Measurements from ENCODE around the gene RHOT2.

The RHOT2 gene

DNA sequence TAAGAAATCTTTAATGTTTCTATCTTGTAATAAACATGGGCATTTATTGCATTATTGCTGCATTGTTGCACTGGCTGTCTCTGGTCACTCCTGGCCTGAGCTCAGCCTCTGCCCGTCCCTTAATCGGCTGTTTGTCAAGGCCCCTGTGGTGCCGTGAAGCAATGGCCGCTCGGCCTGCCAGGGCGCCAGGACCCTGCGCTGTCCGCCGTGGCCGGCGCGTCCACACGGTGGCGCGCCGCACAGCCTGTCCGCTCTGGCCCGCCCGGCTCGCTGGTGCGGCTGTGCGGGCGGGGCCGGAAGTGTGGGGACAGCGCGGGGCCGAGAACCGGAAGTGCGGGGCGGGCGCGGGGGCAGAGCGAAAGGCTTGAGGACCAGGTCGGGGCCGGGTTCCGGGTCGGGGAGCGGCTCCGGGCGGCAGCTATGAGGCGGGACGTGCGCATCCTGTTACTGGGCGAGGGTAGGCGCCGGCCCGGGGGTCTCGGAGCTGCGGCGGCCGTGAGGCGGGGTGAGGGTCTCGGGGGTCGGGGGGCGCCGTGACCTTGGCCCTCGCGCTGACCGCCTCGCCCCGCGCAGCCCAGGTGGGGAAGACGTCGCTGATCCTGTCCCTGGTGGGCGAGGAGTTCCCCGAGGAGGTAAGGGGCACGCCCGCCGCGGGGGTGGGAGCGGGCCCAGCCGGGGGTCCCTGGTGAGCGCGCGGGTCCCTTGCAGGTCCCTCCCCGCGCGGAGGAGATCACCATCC, at the start of gene RHOT2:
Gene RHOT2 (plus strand): TSS at position 353 of the 739 bp plus-strand sequence. CDS start 68 bp downstream, at position 421.
- in situ Hi-C loops (cut with MboI; ENCODE audit: low sequenced_read_pairs) = no loop called here

DNA sequence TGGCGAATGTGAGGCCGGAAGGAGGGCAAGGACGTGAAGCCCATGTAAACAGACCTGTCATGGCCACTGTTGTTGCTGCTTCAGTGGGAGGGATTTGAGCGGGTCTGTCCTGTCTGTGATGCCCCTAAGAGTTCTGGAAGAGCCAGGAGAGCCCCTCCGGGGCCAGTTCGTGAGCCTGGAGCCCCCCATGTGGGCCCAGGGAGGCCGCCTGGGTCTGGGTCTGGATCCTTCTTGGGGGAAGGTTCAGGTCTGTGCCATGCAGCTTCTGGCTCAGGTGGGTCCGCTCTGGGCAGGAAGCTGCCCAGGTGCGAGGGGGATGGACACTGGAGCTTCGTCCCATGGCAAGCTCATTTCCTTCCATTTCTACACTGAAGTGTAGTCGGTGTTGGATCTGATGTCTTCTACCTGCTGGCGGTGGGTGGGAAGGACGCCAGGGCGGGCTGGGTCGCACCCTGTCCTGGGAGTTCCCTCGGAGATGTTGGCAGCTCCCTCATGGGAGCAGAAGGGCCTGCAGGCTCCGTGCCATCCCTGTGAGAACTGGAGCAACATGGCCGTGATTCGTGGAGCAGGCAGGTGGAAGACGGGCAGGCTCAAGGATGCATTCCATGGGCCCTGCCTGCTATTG, 48.3 kb upstream of the RHOT2 start:
- in situ Hi-C loops (cut with MboI; ENCODE audit: low sequenced_read_pairs) = no loop called here

DNA sequence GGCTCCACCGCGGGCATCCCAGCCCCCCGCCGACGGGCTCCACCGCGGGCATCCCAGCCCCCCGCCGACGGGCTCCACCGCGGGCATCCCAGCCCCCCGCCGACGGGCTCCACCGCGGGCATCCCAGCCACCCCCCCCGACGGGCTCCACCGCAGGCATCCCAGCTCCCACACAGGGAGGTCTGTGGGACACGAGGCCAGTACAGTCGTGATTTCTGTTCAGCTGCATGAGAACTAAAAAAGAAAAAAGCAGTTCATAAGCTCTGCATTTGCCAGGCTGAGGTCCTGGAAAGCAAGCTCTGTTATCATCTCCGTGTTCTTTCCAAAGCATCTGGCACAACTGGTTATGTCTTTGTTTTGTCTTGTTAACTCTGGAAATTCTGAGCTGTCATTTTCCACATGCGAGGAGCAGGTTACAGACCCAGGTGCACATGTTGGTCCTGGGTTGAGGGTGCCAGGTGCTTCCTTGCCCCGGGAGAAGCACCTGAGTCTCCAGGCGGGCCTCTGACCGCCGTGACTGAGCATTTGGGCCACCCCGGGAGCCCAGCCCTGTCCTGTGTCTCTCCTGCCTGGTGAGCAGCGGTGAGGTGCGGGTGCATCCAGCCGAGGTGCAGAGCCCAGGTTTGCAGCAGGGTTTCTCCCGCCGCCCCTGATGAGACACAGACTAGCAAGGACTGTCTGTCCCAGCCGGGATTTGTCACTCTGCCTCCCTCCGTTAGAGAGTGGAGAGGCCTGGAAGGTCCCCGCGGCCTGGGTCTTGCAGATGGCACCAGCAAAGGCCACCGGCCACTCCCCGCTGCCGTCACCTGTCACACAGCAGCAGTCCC, 47.0 kb upstream of the RHOT2 start:
- in situ Hi-C loops (cut with MboI; ENCODE audit: low sequenced_read_pairs) = no loop called here

DNA sequence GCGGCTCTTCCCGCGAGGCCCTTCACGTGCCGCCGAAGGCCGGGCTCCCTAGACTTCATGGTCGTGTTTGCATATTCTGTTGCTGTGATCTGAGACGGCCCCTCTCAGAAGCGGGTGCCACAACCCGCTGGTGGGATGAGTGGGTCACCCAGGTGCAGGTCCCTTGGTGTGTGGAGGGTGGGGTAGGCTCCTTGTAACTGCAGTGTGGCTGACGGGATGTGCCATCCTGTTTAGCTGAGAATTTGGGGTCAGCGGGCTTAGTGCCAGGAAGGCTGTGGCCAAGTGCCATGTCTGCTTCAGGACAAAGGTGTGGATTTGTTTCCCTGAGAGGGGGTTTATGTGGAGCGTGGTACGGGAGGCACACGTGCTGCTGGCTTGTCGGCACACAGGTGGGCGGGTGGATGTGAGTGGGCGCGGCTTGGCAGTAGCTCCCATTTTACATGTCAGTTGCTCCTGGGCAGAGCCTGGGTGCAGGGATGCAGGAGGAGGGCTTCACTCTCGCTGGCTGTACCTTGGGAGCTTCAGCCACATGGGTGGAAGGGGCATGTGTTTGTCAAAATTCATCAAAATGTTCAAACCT, 46.3 kb upstream of the RHOT2 start:
- in situ Hi-C loops (cut with MboI; ENCODE audit: low sequenced_read_pairs) = no loop called here

DNA sequence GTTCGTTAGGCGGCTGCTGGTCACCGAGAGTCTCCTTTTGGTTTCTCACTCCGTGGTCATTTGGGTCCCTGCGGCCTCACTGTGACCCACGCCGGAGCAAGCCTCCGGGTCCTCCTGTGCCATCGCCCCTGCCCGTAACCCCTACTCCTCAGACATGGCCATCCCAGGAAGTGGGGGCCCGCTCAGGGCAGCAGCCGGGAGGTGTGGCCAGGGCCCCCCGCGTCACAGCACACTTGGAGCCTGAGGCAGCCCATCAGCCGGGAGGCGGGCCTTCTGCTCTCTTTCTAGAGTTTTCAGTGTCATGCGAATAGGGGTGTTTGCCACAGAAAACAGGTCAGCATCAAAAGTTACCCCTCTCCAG, 45.0 kb upstream of the RHOT2 start:
- in situ Hi-C loops (cut with MboI; ENCODE audit: low sequenced_read_pairs) = no loop called here

DNA sequence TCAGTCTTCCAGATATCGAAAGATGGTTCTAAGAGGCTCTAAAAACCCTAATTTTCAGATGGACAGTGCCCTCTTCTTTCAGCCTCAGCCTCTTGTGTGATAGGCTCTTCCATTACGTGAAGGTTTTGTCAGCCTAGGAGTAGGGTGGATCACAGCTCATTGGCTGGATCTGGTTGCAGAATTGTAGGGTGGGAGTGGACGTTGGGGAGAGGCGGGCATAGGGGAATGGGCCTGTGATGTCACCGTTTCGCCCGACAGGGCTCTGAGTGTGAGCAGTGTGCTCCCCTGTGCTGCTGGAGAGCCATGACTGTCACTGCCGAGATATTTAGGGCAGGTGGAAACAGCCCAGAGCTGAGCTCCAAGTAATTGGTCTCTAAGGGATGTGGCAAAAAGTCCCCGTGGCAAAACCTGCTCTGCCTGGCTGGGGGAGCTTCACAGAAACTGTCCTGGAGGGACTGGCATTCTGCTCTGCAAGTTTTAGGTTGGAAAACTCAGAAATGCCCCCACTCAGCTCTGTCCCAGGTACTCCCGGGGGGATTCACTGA, 43.3 kb upstream of the RHOT2 start:
- in situ Hi-C loops (cut with MboI; ENCODE audit: low sequenced_read_pairs) = no loop called here

- in situ Hi-C loops (cut with MboI; ENCODE audit: low sequenced_read_pairs) = no loop called here
Observed at GRCh38 chr16:625117-625976, 42.6 kb upstream of the RHOT2 start.

DNA sequence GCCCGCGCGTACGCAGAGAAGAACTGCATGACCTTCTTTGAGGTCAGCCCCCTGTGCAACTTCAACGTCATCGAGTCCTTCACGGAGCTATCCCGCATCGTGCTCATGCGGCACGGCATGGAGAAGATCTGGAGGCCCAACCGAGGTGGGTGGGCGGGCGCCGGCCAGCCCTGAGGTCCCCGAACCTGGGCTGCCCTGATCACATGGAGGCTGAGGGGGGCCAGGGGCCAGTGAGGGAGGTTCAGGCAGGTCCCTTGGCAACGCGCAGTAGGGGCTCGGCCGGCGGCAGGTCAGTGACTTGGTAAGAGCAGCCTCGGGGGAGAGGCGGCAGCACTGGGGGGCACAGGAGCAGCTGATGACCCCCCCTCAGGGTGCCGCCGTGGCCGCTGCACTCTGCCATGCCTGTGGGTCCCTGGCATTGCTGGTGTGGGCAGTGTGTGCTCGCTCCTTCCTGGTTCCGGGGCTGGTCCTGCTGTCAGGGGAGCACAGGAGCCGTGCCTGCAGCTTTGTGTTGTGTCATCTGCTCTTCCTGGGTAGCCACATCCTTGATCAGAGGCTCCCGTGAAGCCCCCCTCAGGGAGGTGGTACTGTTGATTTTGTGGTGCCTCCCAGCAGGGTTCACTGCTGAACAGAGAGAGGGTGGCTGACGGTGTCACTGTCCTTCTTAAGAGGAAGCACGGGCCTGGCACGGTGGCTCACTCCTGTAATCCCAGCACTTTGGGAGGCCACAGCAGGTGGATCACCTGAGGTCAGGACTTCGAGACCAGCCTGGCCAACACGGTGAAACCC, 41.8 kb upstream of the RHOT2 start:
- in situ Hi-C loops (cut with MboI; ENCODE audit: low sequenced_read_pairs) = no loop called here

DNA sequence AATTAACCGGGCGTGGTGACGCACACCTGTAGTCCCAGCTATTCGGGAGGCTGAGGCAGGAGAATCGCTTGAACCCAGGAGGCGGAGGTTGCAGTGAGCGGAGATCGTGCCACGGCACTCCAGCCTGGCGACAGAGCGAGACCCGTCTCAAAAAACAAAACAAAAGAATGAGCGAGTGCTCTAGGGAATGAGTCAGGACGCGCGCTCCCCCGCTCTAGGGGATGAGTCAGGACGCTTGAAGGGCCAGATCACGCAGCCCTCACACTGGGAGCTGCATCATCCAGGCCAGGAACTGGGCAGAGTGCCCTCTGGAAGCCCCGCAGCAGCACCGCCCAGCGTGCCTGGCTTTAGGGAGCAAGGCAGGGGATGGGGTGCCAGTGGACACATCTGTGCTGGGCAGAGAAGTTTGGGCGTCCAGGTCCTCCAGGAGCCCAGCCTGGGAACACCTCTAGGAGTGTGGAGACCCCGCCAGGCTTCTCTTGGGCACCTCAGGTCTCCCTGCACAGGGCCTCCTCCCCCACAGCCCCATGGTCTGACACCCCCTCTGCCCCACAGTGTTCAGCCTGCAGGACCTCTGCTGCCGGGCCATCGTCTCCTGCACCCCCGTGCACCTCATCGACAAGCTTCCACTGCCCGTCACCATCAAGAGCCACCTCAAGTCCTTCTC, 41.0 kb upstream of the RHOT2 start:
- in situ Hi-C loops (cut with MboI; ENCODE audit: low sequenced_read_pairs) = no loop called here

- in situ Hi-C loops (cut with MboI; ENCODE audit: low sequenced_read_pairs) = no loop called here
Observed at GRCh38 chr16:627454-628239, 40.3 kb upstream of the RHOT2 start.

GRCh38 chr16:628321-629061, 39.4 kb upstream of the RHOT2 start:
- in situ Hi-C loops (cut with MboI; ENCODE audit: low sequenced_read_pairs) = no loop called here

GRCh38 chr16:629185-629832, 38.6 kb upstream of the RHOT2 start:
- in situ Hi-C loops (cut with MboI; ENCODE audit: low sequenced_read_pairs) = no loop called here

DNA sequence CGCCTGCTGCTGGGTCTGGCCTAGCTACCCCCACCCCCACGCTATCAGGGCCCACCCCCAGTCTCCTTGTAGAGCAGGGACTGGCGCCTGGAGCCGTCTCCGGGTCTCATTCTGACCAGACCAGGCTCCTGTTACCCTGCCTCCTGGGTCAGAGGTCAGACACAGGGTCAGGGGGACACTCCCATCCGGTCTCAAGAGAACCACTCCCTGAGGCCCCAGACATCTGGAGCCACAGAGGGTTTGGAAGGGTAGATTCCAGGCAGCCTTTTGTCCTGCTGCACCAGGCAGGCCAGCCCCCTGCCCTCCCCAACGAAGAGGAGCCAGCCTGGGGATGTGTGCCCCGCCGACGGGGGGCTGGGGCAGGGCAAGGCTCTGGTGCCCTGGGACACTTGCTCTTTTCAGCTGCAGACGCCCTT, 38.1 kb upstream of the RHOT2 start:
- in situ Hi-C loops (cut with MboI; ENCODE audit: low sequenced_read_pairs) = no loop called here

GRCh38 chr16:630249-630814, 37.6 kb upstream of the RHOT2 start:
- in situ Hi-C loops (cut with MboI; ENCODE audit: low sequenced_read_pairs) = no loop called here

- in situ Hi-C loops (cut with MboI; ENCODE audit: low sequenced_read_pairs) = no loop called here
Observed at GRCh38 chr16:630815-631405, 37.0 kb upstream of the RHOT2 start, which contains the start of gene WFIKKN1. TSS of gene WFIKKN1 (plus strand) at chr16:630985. CDS start at chr16:631254, 269 bp downstream.

GRCh38 chr16:631808-632358, 36.0 kb upstream of the RHOT2 start:
- in situ Hi-C loops (cut with MboI; ENCODE audit: low sequenced_read_pairs) = no loop called here
